ENCODE results near the gene CSE1L.
"Not testable (repeated sequence)": the region's sequence is repeated elsewhere in the genome, so short reads cannot be mapped to it uniquely, and the experiment has no call there.

CSE1L gene, protein sequence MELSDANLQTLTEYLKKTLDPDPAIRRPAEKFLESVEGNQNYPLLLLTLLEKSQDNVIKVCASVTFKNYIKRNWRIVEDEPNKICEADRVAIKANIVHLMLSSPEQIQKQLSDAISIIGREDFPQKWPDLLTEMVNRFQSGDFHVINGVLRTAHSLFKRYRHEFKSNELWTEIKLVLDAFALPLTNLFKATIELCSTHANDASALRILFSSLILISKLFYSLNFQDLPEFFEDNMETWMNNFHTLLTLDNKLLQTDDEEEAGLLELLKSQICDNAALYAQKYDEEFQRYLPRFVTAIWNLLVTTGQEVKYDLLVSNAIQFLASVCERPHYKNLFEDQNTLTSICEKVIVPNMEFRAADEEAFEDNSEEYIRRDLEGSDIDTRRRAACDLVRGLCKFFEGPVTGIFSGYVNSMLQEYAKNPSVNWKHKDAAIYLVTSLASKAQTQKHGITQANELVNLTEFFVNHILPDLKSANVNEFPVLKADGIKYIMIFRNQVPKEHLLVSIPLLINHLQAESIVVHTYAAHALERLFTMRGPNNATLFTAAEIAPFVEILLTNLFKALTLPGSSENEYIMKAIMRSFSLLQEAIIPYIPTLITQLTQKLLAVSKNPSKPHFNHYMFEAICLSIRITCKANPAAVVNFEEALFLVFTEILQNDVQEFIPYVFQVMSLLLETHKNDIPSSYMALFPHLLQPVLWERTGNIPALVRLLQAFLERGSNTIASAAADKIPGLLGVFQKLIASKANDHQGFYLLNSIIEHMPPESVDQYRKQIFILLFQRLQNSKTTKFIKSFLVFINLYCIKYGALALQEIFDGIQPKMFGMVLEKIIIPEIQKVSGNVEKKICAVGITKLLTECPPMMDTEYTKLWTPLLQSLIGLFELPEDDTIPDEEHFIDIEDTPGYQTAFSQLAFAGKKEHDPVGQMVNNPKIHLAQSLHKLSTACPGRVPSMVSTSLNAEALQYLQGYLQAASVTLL

DNA sequence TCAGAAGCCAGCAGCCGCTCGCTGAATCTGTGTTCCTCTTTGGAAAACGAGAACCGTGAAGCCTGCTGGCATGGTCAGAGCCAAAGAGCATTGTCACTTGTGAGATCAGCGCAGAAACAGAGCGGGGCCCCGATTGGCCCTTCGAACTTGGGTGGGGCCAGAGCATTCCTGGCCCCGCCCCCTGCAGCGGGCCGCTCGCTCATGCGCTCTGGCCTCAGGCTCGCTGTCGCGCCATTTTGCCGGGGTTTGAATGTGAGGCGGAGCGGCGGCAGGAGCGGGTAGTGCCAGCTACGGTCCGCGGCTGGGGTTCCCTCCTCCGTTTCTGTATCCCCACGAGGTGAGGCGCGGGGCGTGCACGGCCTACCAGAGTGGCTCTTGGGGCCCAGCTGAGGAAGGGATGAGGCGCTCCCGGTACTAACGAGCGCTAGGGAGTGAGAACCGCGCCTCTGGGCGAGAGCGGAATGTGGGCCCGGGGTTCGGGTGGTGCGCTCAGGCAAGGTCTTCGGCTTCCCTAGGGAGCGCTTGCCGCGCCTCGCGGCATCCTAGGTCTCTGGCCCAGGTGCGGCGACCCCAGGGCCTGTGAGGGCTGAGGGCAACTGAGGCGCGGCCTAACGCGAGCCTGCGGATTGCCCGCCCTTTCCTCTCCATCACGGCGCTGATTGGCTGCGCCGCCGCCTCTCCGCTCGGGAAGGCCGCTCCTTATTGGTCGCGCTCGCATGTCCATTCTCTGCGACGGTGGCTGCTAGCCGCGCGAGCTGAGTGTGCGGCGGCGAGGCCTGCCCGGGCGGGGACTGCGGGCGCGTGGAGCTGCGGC is at the start of gene CSE1L:
CSE1L (plus strand) TSS at position 226 of the 814 bp plus-strand sequence. CDS start 12,152 bp downstream, outside the sequence.
- peak; percentile 87 to 90 for DNase-seq

DNA sequence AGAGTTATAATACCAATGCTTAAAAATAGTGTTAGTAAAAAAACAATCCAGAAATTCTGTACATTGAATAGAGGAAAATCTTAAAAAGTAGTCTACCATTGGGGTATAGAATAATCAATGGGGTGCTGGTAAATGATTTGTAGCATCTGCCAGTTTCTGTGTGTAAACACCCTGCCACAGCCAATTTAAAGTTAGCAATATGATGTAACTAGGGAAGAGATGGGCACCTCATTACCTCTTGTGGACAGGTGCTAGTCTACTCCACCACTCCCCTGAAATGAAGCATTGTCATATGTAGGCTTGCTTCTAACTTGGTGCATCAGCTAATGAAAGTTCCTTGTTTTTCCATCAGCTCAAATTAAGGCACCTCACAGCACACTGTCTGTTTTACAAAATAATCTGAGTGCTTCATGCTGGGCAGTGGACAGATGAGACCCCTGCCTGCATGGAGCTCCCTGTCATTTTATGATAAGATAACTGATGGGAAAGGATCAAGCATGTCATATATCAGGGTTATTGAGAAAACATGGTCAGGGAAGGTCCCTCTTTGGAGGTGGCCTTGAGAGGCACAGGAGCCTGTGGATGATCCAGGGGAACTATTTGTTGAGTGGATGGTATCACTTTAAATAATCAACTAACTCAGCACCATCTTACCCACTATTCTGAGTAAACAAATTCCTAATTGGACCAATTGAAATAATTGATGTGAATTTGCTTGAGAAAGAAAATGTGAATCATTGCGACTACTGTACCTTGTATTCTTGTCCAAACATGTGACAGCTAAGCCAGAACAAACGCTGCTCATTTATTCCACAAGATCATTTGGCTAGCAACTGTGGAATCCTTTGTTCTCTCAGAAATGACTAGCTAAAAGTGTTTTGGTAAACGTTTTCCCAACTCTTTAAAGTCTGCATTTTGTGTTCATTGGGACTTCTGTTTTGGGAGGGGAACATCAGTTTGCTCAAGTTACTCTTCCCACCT is 45.9 kb upstream of the CSE1L start:
- no peak for DNase-seq

DNA sequence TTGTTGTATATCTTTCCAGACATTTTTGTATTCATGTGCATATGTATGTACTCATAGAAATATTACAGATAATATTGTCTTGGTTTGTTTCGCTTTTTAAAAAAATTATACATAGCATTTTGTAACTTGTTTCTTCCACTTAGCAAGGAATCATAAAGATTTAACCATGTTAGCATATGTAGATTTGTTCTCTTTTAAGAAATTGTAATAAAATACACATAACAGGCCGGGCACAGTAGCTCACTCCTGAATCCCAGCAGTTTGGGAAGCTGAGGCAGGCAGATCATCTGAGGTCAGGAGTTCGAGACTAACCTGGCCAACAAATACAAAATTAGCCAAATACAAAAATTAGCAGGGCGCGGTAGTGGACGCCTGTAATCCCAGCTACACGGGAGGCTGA is 44.4 kb upstream of the CSE1L start:
- DNase-seq = no peak

DNA sequence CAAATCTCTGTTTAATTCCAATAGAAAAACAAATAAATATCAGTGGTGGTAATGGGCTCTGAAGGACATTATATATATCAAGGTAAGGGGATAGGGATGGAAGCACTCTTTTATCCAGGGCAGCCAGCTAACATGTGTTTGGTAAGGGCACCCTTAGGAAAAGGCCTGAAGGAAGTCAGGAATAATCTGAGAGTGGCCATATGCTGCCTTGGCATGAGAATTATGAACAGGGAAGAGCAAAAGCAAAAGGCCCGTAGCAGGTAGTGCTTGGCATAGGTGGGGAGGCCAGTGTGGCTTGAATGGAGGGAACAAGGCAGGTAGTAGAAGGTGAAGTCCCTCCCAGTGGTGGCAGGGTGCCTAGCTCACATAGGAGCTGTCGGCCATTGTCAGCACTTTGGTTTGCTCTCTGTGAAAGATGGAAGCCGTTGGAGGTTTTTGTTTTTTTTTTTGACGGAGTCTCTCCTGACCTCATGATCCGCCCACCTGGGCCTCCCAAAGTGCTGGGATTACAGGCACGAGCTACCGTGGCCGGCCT is 39.6 kb upstream of the CSE1L start:
- DNase-seq = peak in 1 of 2 experiments; percentile 2

DNA sequence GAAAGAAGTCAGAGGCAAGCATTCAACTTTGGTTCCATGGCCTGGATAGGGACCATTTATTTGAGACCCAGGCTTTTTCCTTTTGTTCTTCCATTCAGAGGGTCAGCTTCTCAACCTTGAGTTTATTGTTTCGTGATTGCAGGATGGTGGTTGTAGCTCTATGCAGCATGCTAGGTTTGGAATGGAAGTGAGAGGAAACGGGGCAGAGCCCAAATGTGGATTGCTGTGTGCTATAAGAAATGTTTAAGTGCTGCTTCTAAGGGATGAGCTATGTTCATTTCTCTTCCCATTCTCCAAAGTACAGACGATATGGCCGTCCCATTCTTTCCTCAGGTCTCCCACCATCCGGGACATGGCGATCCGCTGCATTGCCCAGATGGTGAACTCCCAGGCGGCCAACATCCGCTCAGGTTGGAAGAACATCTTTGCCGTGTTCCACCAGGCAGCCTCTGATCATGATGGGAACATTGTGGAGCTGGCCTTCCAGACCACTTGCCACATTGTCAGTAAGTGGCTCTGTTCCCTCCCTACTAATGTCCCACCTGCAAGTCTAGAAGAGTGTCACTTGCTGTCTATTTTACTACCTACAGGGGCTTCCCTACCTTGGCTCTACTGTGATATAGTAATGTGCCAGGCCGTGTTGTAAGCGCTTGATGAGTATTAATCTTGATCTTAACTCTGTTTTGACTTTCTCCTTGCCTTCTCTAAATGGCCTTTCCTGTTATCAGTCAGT is 36.0 kb upstream of the CSE1L start:
- no peak for DNase-seq

DNA sequence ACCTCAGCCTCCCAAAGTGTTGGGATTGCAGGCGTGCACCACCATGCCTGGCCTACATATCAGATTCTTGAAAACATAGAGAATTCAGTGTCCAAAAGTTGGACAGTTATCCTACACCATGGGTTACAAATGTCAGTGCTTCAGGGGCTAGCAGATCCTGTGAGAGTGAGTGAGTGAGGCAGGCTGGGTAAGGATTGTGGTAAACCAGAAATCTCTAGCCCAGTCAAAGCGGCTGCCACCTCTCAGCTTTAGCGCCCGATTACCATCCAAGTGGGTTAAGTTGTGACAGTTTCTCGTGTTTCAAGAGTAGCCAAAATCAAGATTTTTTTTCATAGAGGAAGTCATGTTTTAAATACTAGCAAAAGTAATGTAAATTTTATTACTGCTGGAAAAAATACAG is 21.9 kb upstream of the CSE1L start:
- DNase-seq = no peak

DNA sequence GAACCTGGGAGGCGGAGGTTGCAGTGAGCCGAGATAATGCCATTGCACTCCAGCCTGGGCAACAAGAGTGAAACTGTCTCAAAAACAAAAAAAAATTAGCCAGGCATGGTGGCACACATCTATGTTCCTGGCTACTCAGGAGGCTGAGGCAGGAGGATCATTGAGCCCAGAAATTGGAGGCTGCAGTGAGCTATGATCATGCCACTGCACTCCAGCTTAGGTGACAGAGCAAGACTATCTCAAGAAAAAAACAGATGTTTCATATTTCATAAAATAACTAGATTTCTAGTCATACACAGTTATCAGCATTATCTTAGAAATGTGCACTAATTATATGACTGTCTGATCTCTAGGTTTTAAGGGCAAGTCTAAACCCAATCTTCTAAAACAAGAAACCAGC is 17.9 kb upstream of the CSE1L start:
- not testable (repeated sequence) for DNase-seq

DNA sequence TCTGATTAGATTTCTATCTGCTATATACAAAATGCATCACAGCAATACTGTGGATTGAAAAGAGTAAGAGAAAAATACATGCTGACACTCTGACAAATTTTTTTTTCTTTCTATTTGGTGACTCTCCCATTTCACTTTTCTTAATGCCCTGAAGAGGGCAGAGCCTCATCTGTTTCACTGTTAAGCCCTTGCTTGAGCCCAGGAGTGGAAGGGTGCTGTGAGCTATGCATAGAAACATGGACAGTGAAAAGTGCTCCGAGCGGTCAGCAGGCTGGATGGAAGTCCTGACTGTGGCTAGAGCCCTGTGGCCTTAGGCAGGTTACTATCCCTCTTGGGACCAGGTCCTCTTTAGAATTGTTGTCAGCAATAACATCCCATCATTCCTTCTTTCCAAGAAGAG is 17.4 kb upstream of the CSE1L start:
- DNase-seq = no peak

DNA sequence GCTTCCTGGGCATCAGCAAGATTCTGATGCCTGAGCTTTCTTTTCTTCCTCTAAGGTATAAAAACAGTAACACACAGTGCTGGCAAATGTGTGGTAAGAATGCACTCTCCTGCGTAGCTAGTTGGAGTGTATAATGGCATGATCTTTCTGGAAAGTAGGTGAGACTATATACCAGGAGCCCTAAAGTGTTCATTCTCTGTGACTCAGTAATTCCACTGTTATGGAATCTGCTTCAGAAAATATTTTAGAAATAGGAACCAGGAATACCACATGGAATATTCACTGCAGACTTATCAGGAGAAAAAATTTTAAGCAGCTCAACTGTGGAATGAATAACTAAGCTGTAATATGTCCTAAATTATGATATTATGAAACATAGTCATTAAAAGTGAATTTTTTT is 16.9 kb upstream of the CSE1L start:
- no peak for DNase-seq

DNA sequence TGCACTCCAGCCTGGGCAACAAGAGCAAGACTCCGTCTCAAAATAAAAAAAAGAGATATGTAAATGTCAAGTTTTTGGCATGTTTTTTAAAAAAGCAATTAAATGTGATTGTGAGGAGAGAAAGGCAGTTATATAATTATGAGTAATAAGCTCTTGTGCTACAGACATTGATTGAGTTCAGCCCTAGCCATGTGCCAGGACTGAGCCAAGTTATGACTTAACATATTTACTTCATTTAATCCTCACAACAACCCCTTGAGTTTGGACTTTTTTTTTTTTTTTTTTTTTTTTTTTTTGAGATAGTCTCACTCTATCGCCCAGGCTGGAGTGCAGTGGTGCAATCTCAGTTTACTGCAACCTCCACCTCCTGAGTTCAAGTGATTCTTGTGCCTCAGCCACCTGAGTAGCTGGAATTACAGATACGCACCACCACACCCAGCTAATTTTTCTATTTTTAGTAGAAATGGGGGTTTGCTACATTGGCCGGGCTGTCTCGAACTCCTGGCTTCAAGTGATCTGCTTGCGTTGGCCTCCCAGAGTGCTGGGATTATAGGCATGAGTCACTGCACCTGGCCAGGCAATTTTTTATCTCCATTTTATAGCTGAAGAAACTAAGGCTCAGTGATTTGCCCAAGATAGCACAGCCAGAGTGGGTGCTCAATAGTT is 15.0 kb upstream of the CSE1L start:
- no peak for DNase-seq

DNA sequence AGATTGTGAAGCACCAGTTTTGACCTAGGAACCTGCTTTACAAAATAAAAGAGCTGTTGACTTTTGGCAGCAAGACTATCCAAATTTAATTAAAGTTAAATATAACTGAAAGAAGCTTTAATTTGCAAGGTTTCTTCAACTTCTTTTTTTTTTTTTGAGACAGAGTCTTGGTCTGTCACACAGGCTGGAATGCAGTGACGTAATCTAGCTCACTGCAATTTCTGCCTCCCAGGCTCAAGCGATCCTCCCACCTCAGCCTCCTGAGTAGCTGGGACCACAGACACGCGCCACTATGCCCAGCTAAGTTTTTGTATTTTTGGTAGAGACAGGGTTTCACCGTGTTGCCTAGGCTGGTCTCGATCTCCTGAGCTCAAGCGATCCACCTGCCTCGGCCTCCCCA is 13.7 kb upstream of the CSE1L start:
- DNase-seq = no peak

DNA sequence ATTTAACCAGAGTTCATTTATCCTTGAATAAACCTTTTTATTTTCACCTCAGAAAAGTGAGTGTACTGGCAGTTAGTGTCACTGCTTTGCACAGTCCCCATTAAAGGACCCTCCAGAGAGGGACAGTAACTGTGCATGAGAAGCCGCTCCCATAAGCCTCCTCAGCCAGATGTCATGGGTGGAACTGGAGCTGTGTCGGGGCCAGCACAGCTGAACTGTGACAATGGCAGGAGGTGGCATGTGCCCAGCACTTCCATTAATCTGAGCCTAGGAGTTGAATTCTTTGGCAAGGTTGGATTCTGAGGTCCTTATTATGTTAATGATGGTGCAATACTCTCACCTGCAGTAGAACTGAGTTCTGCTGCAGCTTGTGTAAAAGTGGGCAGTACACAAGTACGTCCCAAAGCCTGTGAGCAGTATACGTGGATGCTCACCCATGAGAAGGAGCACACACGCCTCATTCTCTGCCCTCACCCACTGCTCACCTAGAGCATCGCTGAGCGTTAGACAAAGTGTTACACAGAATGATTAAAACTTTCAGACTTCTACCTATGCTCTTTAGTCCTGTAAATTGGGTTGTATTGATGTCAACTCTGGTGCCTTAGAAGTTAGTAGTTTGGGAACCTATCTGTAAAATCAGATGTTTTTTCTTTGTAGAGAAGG is 11.9 kb upstream of the CSE1L start:
- no peak for DNase-seq

DNA sequence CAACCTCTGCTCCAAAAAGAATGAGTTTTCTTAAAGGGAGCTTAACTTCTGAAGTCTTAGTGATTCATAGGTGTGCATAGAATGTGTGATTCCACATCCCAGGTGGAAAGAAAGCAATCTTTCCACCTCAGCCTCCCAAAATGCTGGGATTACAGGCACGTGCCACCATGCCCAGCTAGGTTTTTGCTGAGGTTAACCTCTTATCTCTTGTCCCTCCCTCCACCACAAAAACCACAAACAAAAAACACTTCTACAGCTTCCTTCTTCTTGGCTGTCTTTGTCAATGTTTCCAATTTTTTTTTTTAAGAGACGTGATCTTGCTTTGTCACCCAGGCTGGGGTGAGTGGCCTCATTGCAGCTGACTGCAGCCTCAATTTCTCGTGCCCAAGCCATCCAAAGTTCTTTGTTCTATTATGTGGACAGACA is 8.1 kb upstream of the CSE1L start:
- DNase-seq = no peak

DNA sequence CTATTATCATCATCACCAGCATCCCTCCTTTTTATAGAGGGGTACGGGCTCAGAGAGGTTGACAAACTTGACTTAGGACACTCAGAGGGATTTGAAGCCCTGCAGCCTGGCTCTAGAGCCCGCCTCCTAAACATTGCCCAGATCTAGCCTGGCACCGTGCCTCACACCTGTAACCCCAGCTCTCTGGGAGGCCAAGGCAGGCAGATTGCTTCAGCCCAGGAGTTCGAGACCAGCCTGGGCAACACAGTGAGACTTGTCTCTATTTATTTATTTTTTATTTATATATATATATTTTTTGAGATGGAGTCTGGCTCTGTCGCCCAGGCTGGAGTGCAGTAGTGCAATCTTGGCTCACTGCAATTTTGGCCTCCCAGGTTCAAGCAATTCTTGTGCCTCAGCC is 6.3 kb upstream of the CSE1L start:
- DNase-seq = no peak

DNA sequence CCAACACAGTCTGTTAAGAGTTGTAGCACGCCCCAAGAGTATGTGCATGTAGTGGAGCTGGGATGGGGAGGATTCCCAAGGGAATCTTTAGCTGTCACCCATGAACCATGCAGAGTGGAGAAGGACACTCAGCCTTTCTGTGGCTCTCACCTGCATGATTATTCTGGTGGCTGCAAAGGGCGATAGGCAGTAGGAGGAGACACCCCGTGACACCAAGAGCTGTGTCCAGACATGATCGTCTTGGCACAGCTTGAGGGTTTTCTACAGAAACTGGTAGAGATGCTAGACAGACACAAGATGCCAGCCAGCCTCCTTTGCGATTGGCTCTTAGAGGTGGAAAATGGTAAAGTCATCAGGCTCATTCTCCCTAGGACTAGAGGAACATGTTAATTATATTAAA is 3.1 kb upstream of the CSE1L start:
- no peak for DNase-seq

DNA sequence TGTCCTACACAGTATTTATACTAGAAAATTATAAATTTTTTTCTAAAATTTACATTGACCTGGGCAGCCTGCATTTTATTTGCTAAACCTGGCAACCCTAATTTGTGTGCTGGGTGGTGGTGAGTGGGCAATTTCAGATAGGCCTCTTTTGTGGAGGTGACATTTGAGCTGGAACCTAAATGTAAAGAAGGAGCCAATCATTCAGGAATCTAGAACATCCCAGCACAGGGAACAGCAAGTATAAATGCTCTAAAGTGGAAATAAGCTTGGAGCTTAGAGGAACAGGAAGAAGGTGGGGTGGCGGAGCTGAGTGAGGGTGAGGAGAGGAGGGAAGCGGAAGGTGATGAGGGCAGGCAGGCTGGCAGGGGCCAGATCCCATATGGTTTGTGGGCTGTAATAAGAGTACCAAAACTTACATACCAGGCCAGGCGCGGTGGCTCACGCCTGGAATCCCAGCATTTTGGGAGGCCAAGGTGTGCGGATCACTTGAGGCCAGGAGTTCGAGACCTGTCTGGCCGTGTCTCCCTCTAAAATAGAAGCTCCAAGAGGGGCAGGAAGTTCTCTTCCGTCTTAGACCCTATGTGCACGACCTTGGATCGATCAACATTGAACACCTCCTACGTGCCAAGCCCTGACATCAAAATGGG is 549 bp upstream of the CSE1L start:
- DNase-seq = no peak

DNA sequence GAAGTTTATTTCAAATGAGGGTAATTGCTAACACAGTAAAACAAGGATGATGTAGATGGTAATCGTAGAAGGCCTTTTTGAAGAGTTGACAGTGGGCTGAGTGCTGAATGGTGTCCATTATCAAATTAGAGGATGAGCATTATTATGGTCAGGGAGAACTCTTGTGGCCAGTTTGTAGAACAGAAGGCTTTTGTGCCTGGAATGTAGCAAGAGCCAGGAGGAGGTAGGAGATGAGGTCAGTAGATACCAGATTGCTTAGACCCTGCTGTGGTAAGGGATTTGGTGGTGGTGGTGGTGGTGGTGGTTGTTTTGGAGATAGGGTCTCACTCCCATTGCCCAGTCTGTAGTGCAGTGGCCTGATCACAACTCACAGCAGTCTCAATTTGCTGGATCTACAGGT is 6.2 kb downstream of the CSE1L start:
- DNase-seq = no peak

DNA sequence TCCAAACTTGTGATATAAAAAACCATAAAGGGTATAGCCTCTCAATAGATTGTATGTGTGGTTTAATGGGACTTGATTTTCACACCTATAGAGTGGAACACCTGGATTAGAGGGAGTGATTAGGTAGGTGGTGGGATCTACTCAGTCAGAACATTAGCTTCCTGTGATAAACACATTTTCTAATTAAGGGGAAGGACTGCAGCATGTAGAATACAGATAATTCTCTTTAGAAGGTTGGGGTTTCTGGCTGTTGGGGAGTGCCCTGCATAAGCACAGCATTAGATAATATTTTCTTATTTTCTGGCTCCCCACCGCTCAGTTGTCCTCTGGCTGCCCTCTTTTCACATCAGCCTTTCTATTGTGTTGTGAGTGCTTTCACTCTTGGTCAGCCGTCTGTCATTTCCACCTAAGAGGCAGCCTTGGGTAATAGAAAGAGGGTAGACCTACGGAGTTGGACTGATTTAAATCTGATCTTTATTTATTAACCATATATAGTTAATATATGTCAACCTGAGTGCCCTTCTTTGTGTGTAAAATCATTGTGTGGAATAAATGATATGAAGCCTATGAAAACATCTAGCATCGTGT is 8.0 kb downstream of the CSE1L start:
- no peak for DNase-seq

DNA sequence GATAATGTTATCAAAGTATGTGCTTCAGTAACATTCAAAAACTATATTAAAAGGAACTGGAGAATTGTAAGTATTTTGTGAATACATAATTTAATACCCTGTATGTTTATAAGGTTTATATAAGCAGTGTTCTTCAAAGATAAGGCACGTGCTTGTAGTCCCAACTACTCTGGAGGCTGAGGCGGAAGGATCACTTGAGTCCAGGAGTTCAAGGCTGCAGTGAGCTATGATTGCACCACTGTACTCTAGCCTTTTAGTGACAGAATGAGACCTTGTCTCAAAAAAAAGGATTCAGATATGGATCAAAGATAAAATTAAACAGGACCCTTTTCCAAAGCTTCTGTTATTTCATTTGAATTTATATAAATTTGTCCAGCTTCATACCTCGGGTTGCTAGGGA is 17.2 kb downstream of the CSE1L start:
- no peak for DNase-seq
